Retinal pigment epithelial cell (primary cell): Measurements from ENCODE around the gene CGN.

Experiments used
- DNase-seq: peaks from one replicate; pipeline ENCODE4 v3.0.0-alpha.2; 2010; ENCODE audit warnings: low read depth
- H3K4me3 ChIP-seq: 2 replicates; pipeline ENCODE4 v1.5.1; 2011; ENCODE audit warnings: mild to moderate bottlenecking, low read length, control low read depth, moderate library complexity
- CTCF ChIP-seq: conservative IDR thresholded peaks from 2 replicates; pipeline ENCODE4 v1.5.1; 2011; ENCODE audit warnings: low read depth, low read length, control low read depth, inconsistent platforms

The CGN gene

DNA sequence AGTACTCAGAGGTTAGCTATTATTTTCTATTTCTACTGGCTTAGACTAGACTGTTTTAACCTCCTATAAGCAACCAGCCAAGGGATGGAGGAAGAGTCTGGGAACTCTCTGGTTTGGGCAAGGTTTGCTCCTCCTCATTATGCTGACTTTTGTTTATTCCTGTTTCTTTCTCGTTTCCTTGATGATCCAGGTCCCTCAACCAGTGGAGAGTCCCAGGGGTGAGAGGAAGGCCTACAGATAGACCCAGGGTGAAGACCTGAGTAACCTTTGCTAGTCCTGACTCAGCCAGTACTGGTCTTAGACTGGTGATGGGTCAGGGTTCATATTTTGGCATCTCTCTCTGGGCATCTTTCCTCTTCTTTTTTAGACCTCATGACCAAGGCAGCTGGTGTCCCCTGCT lies 34.4 kb downstream of the CGN start:
- no peak overlapping the region for H3K4me3 ChIP-seq
- no peak for TF ChIP-seq CTCF
- no peak for DNase-seq

- H3K4me3 ChIP-seq = no peak overlapping the region
- TF ChIP-seq CTCF = no peak
- DNase-seq = no peak
Observed at GRCh38 chr1:151546011-151546925, 35.1 kb downstream of the CGN start.

- TF ChIP-seq CTCF = no peak
- H3K4me3 ChIP-seq = peak overlapping the region; percentile 15
- peak; percentile 93 for DNase-seq
Observed at GRCh38 chr1:151547119-151547899, 36.1 kb downstream of the CGN start.

DNA sequence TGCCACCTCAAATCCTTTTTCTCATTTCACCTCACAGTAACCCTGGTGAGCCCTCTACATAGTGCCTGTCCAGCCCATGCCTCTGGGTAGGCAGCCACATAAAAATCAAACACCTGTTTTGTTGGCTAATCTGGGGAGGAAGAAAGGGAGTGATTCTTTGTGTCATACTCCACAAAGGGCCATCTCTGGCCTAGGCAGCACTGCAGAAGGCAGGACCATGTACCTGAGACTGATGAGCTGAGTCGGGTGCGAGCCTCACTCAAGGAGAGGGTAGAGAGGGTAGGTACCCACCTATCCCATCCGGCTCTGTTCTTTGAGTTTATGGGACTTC lies 36.7 kb downstream of the CGN start:
- H3K4me3 ChIP-seq = no peak overlapping the region
- DNase-seq = no peak
- no peak for TF ChIP-seq CTCF

- DNase-seq = no peak
- H3K4me3 ChIP-seq = no peak overlapping the region
- TF ChIP-seq CTCF = no peak
Observed at GRCh38 chr1:151549199-151549598, 38.0 kb downstream of the CGN start.

- no peak for DNase-seq
- no peak for TF ChIP-seq CTCF
- H3K4me3 ChIP-seq = no peak overlapping the region
Observed at GRCh38 chr1:151553659-151554058, 42.5 kb downstream of the CGN start.

- no peak overlapping the region for H3K4me3 ChIP-seq
- DNase-seq = no peak
- no peak for TF ChIP-seq CTCF
Observed at GRCh38 chr1:151556052-151556451, 44.9 kb downstream of the CGN start.
